Bronchus fibroblast of lung (primary cell): ENCODE results near the gene TCEA2. TPM values are rescaled to one million over a fixed set of nuclear protein-coding genes. Genes with fewer than 3 reads are reported as not detected.

Source experiments
- total RNA-seq: library from RNA; depleted of rRNA; stranded (reverse); fragments of >200 nt; gene quantifications from 2 replicates; pipeline ENCODE4 v1.2.3, GENCODE V29; 2015

Gene TCEA2
- total RNA-seq = 15.8 and 18.4 TPM in 2 replicates

DNA sequence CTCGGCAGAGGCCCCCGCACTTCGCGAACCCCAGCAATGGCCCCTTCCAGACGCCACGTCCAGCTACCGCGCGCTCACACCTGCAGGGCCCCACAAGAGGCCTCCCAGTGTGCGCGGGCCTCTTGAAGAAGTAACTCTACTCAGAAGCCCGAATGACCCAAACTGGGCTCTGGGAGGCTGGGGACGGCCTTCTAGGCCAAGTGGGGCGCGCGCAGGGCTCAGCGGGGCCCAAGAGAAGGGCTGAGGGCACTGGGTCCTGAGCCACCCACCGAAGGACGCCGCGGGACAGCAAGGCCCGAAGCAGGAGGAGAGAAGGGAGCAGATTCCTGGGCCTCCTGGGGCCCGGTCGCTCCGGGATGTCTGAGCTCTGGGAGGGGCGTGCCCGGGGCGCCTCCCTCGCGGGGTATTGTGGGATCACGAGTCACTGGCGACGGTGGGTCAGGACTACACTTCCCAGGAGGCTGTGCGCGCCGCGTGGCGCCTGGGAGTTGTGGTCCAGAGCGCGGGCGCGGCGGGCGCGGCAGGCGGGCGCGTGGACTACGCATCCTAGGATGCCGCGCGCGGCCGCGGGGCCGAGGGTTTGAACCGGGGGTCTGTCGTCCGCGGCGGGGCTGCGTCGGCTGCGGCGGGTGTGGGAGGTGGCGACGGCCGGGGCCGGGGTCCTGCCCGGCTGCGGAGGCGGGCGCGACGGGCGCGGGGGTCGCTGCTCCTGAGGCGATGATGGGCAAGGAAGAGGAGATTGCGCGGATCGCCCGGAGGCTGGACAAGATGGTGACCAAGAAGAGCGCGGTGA, at the start of gene TCEA2:
TCEA2 (plus strand) TSS at position 603 of the 793 bp plus-strand sequence; CDS start at position 718, 115 bp downstream.

DNA sequence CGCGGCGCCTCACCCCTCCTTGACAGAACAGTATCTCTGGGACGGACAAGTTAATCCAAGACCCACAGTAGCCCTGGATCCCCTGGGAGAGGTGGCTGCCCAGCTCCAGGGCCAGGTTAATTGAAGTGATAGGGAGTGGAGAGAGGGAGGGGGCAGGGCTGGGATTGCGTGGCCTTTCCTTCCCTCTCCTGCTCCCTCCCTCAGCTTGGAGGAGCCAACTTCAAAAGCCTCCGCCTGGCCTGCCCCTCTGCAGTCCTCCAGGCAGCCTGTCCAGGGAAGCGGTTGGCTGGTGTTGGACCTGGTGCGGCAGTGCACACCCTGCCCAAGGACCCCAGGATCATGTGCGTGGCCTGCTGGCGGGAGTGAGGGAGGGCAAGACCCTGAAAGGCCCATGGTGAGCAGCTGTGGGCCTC, 27.1 kb upstream of the TCEA2 start, which contains the start of gene C20orf204:
C20orf204 (plus strand) TSS at position 250 of the 413 bp plus-strand sequence; CDS start at position 392, 142 bp downstream.

GRCh38 chr20:64049060-64049877, 13.7 kb upstream of the TCEA2 start, which contains the start of gene SOX18:
Gene SOX18 (minus strand): TSS chr20:64049639. CDS start chr20:64049516, 123 bp downstream.

DNA sequence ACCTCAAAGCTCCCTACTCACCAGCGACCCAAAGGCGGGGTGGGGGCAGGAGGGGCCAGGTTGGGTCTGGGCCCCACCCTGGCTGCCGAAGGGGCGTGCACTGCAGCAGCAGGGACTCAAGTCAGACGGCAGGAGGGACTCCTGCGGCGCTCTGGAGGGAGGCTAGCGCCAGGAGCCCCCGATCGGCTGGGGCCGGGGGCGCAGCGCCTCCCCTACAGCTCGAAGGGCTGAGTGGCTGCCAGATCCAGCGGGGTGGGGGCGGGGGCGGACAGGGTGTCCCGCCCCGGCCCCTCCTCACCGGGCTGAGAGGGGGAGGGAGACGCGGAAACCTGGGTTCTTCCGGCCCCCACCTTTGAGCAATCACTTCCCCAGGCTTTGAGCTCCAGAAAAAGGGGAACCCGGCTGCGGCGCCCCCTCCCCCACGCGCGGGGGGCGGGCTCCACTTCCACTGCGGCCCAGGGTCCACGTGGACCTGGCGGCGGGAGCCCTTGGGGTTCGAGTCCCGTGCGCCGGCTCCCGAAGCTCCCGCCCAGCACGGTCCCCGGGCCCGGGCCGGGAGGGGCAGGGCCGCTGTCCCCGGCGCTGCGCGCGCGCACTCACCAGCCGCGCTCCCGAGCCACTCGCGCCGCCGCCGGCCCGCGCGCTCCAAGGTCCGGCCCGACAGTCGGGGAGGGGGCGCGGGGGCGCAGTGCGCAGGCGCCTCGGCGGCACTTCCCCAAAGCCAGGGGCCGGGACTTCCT, 16.4 kb downstream of the TCEA2 start, which contains the start of gene RGS19:
RGS19 (minus strand) TSS at position 246 of the 740 bp plus-strand sequence. CDS start 2,632 bp downstream, outside the sequence.

GRCh38 chr20:64080013-64080812, 17.2 kb downstream of the TCEA2 start, which contains the start of gene OPRL1:
Gene OPRL1 (plus strand): TSS chr20:64080082. CDS start chr20:64092721, 12,639 bp downstream.

GRCh38 chr20:64083804-64084684, 21.0 kb downstream of the TCEA2 start, which contains the start of gene LKAAEAR1:
Gene LKAAEAR1 (minus strand): TSS chr20:64084398. CDS start chr20:64084219, 179 bp downstream.

GRCh38 chr20:64106981-64107735, 44.2 kb downstream of the TCEA2 start, which contains the start of gene NPBWR2:
Gene NPBWR2 (minus strand): TSS chr20:64107565. CDS start chr20:64106831, 734 bp downstream.

Other genes with a start within 250 kb of the TCEA2 start
- 1.2 and 1.5 TPM in 2 replicates for gene ZBTB46, start 231.9 kb upstream of the TCEA2 start, total RNA-seq
- gene ABHD16B, start 201.7 kb upstream of the TCEA2 start, total RNA-seq = not detected in 2 replicates
- 124 and 128 TPM in 2 replicates for gene TPD52L2, start 197.9 kb upstream of the TCEA2 start, total RNA-seq
- gene DNAJC5, start 168.1 kb upstream of the TCEA2 start, total RNA-seq = 23.8 and 27.4 TPM in 2 replicates
- 26.7 and 27.6 TPM in 2 replicates for gene UCKL1, start 106.8 kb upstream of the TCEA2 start, total RNA-seq
- gene ZNF512B, start 93.3 kb upstream of the TCEA2 start, total RNA-seq = 7.7 and 8.2 TPM in 2 replicates
- gene SAMD10, start 83.6 kb upstream of the TCEA2 start, total RNA-seq = 2.2 and 4.5 TPM in 2 replicates
- 37.2 and 39.0 TPM in 2 replicates for gene PRPF6, start 82.1 kb upstream of the TCEA2 start, total RNA-seq
- gene C20orf204, start 27.0 kb upstream of the TCEA2 start, total RNA-seq = 0.15 TPM in 1 of 2 replicates, not detected in the other
- gene SOX18, start 13.6 kb upstream of the TCEA2 start, total RNA-seq = 0.17 TPM in 1 of 2 replicates, not detected in the other
- gene RGS19, start 16.3 kb downstream of the TCEA2 start, total RNA-seq = 10.4 and 10.7 TPM in 2 replicates
- gene OPRL1, start 16.9 kb downstream of the TCEA2 start, total RNA-seq = 0.67 and 0.74 TPM in 2 replicates
- gene LKAAEAR1, start 21.2 kb downstream of the TCEA2 start, total RNA-seq = 0.84 TPM in 1 of 2 replicates, not detected in the other
- not detected in 2 replicates for gene NPBWR2, start 44.4 kb downstream of the TCEA2 start, total RNA-seq
- not detected in 2 replicates for gene MYT1, start 101.3 kb downstream of the TCEA2 start, total RNA-seq
- 25.7 and 33.0 TPM in 2 replicates for gene PCMTD2, start 192.6 kb downstream of the TCEA2 start, total RNA-seq